ENCODE data around the gene U2AF1L4.
A peak's percentile ranks its signal among the peaks of the same experiment; 100 is the strongest.

Gene U2AF1L4

DNA sequence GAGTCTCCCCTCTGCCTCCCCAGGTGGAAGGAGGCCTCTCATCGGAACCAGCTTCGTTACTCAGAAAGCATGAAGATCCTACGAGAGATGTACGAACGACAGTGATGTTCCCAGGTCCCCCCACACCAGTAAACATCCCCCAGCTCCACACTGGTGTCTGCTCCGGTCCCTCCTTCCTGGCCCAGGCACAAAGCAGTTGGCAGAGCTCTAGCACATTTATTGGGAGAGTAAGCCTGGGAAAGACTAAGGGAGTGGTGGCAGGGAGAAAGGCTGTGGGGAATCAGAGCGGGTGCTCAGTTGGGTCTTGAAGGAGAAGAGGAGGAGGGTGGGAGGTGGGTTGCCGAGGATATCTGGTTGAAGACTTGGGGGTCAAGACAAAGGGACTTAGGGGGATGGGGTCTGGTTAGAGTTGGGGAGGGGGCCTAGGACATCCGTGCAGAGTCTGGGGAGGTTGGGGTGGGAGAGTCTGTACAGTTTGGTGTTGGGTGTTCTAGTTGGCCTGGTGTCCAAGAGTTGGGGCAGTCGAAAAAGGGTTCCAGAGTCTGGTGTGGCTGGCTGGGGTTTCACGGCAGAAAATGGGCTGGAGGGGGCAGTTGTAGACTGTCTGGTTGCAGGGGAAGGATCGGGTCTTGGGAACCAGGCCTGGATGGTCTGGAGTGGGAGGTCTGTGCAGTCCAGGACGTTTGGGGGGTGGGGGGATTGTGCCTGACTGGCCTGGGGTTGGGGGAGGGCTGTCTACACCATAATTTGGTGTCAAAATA is 9.3 kb upstream of the U2AF1L4 start:
- no peak overlapping the region for H3K4me3 ChIP-seq (ENCODE audit: low read depth, low read length)

DNA sequence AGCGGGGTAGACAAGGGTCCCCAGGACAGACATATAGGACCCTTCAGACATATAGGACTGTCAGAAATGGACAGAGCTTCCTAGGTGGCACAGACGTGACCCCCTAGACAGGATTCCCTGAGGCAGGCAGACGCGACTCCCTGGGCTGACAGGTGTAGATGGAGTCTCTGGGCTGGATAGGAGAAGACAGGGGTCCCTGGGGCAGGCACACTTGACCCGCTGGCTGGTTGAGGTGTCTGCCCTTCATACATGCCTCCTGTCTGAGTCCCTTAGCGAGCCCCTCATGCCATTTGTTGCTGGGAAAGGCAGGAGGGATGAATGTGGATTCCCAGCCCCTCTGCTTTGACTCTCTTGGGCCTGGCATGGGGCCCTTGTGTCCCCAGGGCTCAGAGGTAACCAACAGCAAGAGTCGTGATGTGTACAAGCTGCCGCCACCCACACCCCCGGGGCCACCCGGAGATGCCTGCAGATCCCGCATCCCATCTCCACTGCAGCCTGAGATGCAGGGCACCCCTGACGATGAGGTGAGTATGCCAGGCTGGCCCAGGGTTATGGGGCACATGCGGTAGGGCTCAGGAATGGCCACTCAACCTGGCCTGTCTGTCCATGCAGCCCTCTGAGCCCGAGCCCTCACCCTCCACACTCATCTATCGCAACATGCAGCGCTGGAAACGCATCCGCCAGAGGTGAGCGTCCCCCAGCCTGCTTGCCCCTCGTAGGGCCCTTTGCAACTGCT is 8.6 kb upstream of the U2AF1L4 start:
- CTCF ChIA-PET: interaction anchor here (0.6 to 2.3 kb wide), 2 partner anchors 65 to 168 kb away, joined by 3 to 7 read pairs; no protein-coding TSS in a partner anchor

More for the DNA sequence above, 9.3 kb upstream of the U2AF1L4 start:
- ChIA-PET POLR2A (interaction anchor here (0.7 to 0.8 kb wide), 2 partner anchors 14 to 22 kb away, joined by 3 to 6 read pairs; no protein-coding TSS in a partner anchor), CTCF (interaction anchor here (1.3 kb wide), 1 partner anchor 9 kb away, joined by 3 read pairs; the partner anchor contains the start of genes PSENEN and U2AF1L4)
- peaks cover 18% of the 10 kb centered on the region for H3K4me1 ChIP-seq (ENCODE audit: control insufficient read depth, insufficient read depth, low read length)
- H3K9me3 ChIP-seq (ENCODE audit: control insufficient read depth, insufficient read depth, low read depth, low read length): no peaks in the 10 kb centered on the region
- peaks cover 43 to 56% of the 10 kb centered on the region in 2 experiments for H3K36me3 ChIP-seq (ENCODE audit: control insufficient read depth in 2 of 2, insufficient read depth in 1 of 2, low read length in 2 of 2)
- no peak for TF ChIP-seq ZNF37A (tag by site-specific recombination; IDR thresholded peaks at IDR 0.05)
- TF ChIP-seq, protein P1, sequence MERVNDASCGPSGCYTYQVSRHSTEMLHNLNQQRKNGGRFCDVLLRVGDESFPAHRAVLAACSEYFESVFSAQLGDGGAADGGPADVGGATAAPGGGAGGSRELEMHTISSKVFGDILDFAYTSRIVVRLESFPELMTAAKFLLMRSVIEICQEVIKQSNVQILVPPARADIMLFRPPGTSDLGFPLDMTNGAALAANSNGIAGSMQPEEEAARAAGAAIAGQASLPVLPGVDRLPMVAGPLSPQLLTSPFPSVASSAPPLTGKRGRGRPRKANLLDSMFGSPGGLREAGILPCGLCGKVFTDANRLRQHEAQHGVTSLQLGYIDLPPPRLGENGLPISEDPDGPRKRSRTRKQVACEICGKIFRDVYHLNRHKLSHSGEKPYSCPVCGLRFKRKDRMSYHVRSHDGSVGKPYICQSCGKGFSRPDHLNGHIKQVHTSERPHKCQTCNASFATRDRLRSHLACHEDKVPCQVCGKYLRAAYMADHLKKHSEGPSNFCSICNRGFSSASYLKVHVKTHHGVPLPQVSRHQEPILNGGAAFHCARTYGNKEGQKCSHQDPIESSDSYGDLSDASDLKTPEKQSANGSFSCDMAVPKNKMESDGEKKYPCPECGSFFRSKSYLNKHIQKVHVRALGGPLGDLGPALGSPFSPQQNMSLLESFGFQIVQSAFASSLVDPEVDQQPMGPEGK (tag by site-specific recombination; IDR thresholded peaks at IDR 0.05): 0 out of 2 replicates have a peak, but pooled peaks have one; percentile 11
- 0 out of 2 replicates have a peak overlapping the region, but pooled peaks have one; percentile 24 for H3K27ac ChIP-seq (ENCODE audit: extremely low read depth, low read depth, low read length)

More for the DNA sequence above, 8.6 kb upstream of the U2AF1L4 start:
- Histone ChIP-seq H3K36me3 (ENCODE audit: control insufficient read depth in 2 of 2, insufficient read depth in 1 of 2, low read length in 2 of 2) (peaks cover 39 to 55% of the 10 kb centered on the region in 2 experiments), H3K27ac (ENCODE audit: extremely low read depth, low read depth, low read length) (peak overlapping the region; percentile 17; the same call in 1 of the 2 replicates), H3K9me3 (ENCODE audit: control insufficient read depth, insufficient read depth, low read depth, low read length) (no peaks in the 10 kb centered on the region; the same call in 1 of the 2 replicates), H3K4me3 (ENCODE audit: low read depth, low read length) (no peak overlapping the region), H3K4me1 (ENCODE audit: control insufficient read depth, insufficient read depth, low read length) (peaks cover 18% of the 10 kb centered on the region)
- TF ChIP-seq, protein P2, sequence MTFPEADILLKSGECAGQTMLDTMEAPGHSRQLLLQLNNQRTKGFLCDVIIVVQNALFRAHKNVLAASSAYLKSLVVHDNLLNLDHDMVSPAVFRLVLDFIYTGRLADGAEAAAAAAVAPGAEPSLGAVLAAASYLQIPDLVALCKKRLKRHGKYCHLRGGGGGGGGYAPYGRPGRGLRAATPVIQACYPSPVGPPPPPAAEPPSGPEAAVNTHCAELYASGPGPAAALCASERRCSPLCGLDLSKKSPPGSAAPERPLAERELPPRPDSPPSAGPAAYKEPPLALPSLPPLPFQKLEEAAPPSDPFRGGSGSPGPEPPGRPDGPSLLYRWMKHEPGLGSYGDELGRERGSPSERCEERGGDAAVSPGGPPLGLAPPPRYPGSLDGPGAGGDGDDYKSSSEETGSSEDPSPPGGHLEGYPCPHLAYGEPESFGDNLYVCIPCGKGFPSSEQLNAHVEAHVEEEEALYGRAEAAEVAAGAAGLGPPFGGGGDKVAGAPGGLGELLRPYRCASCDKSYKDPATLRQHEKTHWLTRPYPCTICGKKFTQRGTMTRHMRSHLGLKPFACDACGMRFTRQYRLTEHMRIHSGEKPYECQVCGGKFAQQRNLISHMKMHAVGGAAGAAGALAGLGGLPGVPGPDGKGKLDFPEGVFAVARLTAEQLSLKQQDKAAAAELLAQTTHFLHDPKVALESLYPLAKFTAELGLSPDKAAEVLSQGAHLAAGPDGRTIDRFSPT (tag by site-specific recombination; IDR thresholded peaks at IDR 0.05): no peak
- no peak for TF ChIP-seq ZNF292 (tag by site-specific recombination; IDR thresholded peaks at IDR 0.05; ENCODE audit: borderline replicate concordance, low read depth)
- TF ChIP-seq ZNF623 (tag by site-specific recombination; IDR thresholded peaks at IDR 0.05): no peak
- no peak for TF ChIP-seq ZNF510 (tag by site-specific recombination; IDR thresholded peaks at IDR 0.05; ENCODE audit: insufficient replicate concordance)
- no peak for TF ChIP-seq ZBTB1 (tag by site-specific recombination; IDR thresholded peaks at IDR 0.05)
- no peak for TF ChIP-seq ZNF600 (tag by site-specific recombination; IDR thresholded peaks at IDR 0.05)
- no peak for TF ChIP-seq ZNF426 (tag by site-specific recombination; IDR thresholded peaks at IDR 0.05)
- no peak for TF ChIP-seq ZNF302 (tag by site-specific recombination; IDR thresholded peaks at IDR 0.05; ENCODE audit: low read depth)
- TF ChIP-seq, protein P3, sequence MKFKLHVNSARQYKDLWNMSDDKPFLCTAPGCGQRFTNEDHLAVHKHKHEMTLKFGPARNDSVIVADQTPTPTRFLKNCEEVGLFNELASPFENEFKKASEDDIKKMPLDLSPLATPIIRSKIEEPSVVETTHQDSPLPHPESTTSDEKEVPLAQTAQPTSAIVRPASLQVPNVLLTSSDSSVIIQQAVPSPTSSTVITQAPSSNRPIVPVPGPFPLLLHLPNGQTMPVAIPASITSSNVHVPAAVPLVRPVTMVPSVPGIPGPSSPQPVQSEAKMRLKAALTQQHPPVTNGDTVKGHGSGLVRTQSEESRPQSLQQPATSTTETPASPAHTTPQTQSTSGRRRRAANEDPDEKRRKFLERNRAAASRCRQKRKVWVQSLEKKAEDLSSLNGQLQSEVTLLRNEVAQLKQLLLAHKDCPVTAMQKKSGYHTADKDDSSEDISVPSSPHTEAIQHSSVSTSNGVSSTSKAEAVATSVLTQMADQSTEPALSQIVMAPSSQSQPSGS (tag by site-specific recombination; IDR thresholded peaks at IDR 0.05; ENCODE audit: low read depth): no peak
- no peak for TF ChIP-seq ZSCAN30 (tag by site-specific recombination; IDR thresholded peaks at IDR 0.05)
- TF ChIP-seq ZNF221 (tag by site-specific recombination; IDR thresholded peaks at IDR 0.05; ENCODE audit: borderline replicate concordance): no peak
- TF ChIP-seq, protein P4, sequence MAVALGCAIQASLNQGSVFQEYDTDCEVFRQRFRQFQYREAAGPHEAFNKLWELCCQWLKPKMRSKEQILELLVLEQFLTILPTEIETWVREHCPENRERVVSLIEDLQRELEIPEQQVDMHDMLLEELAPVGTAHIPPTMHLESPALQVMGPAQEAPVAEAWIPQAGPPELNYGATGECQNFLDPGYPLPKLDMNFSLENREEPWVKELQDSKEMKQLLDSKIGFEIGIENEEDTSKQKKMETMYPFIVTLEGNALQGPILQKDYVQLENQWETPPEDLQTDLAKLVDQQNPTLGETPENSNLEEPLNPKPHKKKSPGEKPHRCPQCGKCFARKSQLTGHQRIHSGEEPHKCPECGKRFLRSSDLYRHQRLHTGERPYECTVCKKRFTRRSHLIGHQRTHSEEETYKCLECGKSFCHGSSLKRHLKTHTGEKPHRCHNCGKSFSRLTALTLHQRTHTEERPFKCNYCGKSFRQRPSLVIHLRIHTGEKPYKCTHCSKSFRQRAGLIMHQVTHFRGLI (tag by site-specific recombination; IDR thresholded peaks at IDR 0.05): no peak
- TF ChIP-seq ZNF664 (tag by site-specific recombination; IDR thresholded peaks at IDR 0.05): no peak
- POLR2A ChIA-PET: interaction anchor here (0.7 to 0.8 kb wide), 2 partner anchors 13 to 23 kb away, joined by 3 to 6 read pairs; no protein-coding TSS in a partner anchor

All from HEK293 (cell line).